Activated T-helper 17 cell treated with anti-CD3 and anti-CD28 coated beads, Interleukin-2, amount 50 U/mL, for 72 hours (primary cell): Measurements from ENCODE around the gene ANKRD18B. TPM values are rescaled to one million over a fixed set of nuclear protein-coding genes. Genes with fewer than 3 reads are reported as not detected.
"Not testable (repeated sequence)": the region's sequence is repeated elsewhere in the genome, so short reads cannot be mapped to it uniquely, and the experiment has no call there.

Experiments
- ATAC-seq: fragments of 150-1000 bp; cut with Tn5 transposase; replicated peaks from 2 replicates; pipeline ENCODE4 v1.10.0; 2021; ENCODE audit warnings: mild to moderate bottlenecking, moderate library complexity
- H3K27ac Mint-ChIP-seq: one replicate; pipeline ENCODE4 v1.8.0; 2022; ENCODE audit warnings: mixed read lengths
- H3K27me3 Mint-ChIP-seq: one replicate; pipeline ENCODE4 v1.8.0; 2022; ENCODE audit warnings: mixed read lengths
- H3K36me3 Mint-ChIP-seq: one replicate; pipeline ENCODE4 v1.8.0; 2022; ENCODE audit warnings: low read depth, mild to moderate bottlenecking, mixed read lengths
- H3K4me1 Mint-ChIP-seq: one replicate; pipeline ENCODE4 v1.8.0; 2022; ENCODE audit warnings: mixed read lengths
- H3K4me3 Mint-ChIP-seq: one replicate; pipeline ENCODE4 v1.8.0; 2022; ENCODE audit warnings: mild to moderate bottlenecking, mixed read lengths
- H3K9me3 Mint-ChIP-seq: one replicate; pipeline ENCODE4 v1.8.0; 2022; ENCODE audit warnings: mixed read lengths
- total RNA-seq, 2 donors: library from RNA; stranded (reverse); gene quantifications; one replicate each; pipeline ENCODE4 v1.2.3, GENCODE V29; 2022

Gene ANKRD18B
- total RNA-seq, 2 donors from 2014 or later = 2.9 to 9.7 TPM

- H3K9me3 Mint-ChIP-seq, H3K27me3 Mint-ChIP-seq, H3K36me3 Mint-ChIP-seq, H3K4me1 Mint-ChIP-seq, H3K4me3 Mint-ChIP-seq, H3K27ac Mint-ChIP-seq, ATAC-seq: not testable (repeated sequence)
Observed at GRCh38 chr9:33516397-33516796, 7.7 kb upstream of the ANKRD18B start.

GRCh38 chr9:33517373-33517772 is 6.7 kb upstream of the ANKRD18B start:
- Mint-ChIP-seq H3K4me3 (no peak overlapping the region), H3K9me3 (no peaks in the 10 kb centered on the region), H3K27ac (no peak overlapping the region), H3K27me3 (peaks cover 13% of the 10 kb centered on the region), H3K36me3 (no peaks in the 10 kb centered on the region), H3K4me1 (no peaks in the 10 kb centered on the region)
- peak; percentile 38 for ATAC-seq

DNA sequence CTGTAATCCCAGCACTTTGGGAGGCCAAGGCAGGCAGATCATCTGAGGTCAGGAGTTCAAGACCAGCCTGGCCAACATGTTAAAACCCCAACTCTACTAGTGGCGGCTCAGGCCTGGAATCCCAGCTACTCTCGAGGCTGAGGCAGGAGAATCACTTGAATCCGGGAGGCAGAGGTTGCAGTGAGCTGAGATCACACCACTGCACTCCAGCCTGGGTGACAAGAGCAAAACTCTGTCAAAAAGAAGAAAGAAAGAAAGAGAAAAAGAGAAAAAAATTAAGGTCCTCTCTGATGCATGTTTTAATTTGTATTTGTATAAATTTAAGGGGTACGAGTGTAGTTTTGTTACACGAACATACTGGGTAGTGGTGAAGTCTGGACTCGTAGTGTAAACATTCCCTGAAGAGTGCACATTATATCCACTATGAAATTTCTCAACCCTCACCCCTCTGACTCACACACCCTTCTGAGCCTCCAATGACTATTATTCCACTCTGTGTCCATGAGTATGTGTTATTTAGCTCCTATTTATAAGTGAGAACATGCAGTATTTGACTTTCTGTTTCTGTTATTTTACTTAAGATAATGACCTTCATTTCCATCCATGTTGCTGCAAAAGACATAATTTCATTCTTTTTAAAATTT is 6.0 kb upstream of the ANKRD18B start:
- H3K27me3 Mint-ChIP-seq = peaks cover 19% of the 10 kb centered on the region
- H3K27ac Mint-ChIP-seq, ATAC-seq, H3K4me1 Mint-ChIP-seq, H3K4me3 Mint-ChIP-seq, H3K9me3 Mint-ChIP-seq, H3K36me3 Mint-ChIP-seq: not testable (repeated sequence)

DNA sequence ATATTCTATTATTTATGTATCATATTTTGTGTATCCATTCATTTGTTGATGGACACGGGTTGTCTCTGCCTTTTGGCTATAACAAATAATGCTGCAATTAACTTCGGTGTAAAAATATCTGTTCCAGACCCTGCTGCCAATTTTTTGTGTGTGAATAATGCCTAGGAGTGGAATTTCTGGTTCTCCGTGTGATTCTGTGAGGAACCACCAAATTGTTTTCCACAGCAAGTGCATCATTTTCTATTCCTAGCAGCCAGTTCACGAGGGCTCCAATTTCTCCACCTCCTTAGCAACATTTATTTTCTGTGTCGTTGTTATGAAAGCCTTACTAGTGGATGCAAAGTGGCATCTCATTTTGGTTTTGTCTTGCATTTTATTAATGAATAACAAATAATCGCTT is 2.2 kb upstream of the ANKRD18B start:
- not testable (repeated sequence) for H3K36me3 Mint-ChIP-seq, H3K9me3 Mint-ChIP-seq, H3K4me3 Mint-ChIP-seq, H3K27ac Mint-ChIP-seq, ATAC-seq, H3K4me1 Mint-ChIP-seq
- peaks cover 38% of the 10 kb centered on the region for H3K27me3 Mint-ChIP-seq

- peaks cover 43% of the 10 kb centered on the region for H3K27me3 Mint-ChIP-seq
- no peaks in the 10 kb centered on the region for H3K4me1 Mint-ChIP-seq
- H3K36me3 Mint-ChIP-seq = no peaks in the 10 kb centered on the region
- peak; percentile 52 for ATAC-seq
- H3K4me3 Mint-ChIP-seq = peak overlapping the region; percentile 91
- H3K27ac Mint-ChIP-seq = peak overlapping the region; percentile 67
- no peaks in the 10 kb centered on the region for H3K9me3 Mint-ChIP-seq
Observed at GRCh38 chr9:33524306-33524947, 376 bp downstream of the ANKRD18B start.

- ATAC-seq = not testable (repeated sequence)
- peaks cover 27% of the 10 kb centered on the region for H3K27me3 Mint-ChIP-seq
Observed at GRCh38 chr9:33528069-33528468, 4.0 kb downstream of the ANKRD18B start.

DNA sequence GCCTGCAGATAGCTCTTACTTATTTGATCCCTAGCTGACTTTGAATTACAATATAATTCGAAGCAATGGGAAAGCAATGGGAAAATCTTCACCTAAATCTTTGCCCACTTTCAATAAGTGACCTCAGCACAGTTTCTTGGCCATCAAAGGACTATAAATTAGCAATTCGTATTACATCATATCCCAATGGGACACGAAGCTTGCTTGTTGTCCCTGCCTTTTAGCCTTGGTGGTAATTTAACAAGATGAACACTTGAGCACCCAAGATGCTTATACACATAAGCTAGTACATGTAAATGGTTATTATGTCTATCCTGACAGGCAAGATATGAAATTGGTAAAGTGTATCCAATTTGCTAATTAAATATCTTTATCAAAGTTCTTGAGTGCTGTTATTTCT is 9.9 kb downstream of the ANKRD18B start:
- H3K27me3 Mint-ChIP-seq, H3K4me3 Mint-ChIP-seq, H3K27ac Mint-ChIP-seq, H3K36me3 Mint-ChIP-seq, H3K4me1 Mint-ChIP-seq, ATAC-seq, H3K9me3 Mint-ChIP-seq: not testable (repeated sequence)

More at GRCh38 chr9:33528069-33528468, 4.0 kb downstream of the ANKRD18B start:
- not testable (repeated sequence) for H3K4me1 Mint-ChIP-seq, H3K4me3 Mint-ChIP-seq, H3K36me3 Mint-ChIP-seq, H3K9me3 Mint-ChIP-seq, H3K27ac Mint-ChIP-seq

DNA sequence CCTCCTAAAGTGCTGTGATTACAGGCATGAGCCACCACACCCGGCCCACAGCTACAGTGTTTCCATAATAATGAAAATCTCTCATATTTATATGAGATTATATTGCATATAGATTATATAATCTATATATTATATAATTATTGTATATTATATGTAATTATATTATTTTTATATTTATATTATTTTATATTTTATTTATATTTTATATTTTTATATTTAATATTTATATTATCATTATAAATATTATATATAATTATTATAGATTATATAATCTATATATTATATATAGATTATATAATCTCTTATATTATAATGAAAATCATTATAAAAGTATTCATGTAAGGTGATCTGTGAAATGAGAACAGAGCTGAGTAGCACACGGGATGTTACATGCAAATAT is 11.5 kb downstream of the ANKRD18B start:
- Mint-ChIP-seq H3K27ac (no peak overlapping the region), H3K27me3 (peaks cover 4% of the 10 kb centered on the region), H3K4me1 (no peaks in the 10 kb centered on the region), H3K4me3 (no peak overlapping the region), H3K36me3 (no peaks in the 10 kb centered on the region), H3K9me3 (no peaks in the 10 kb centered on the region)
- ATAC-seq = no peak

- H3K4me1 Mint-ChIP-seq, H3K4me3 Mint-ChIP-seq, H3K9me3 Mint-ChIP-seq, H3K36me3 Mint-ChIP-seq, H3K27ac Mint-ChIP-seq: not testable (repeated sequence)
- H3K27me3 Mint-ChIP-seq = peaks cover 29% of the 10 kb centered on the region
- peak; percentile 83 for ATAC-seq
Observed at GRCh38 chr9:33543463-33543862, 19.4 kb downstream of the ANKRD18B start.

- peaks cover 29% of the 10 kb centered on the region for H3K27me3 Mint-ChIP-seq
- not testable (repeated sequence) for H3K4me3 Mint-ChIP-seq, H3K4me1 Mint-ChIP-seq, H3K36me3 Mint-ChIP-seq, H3K9me3 Mint-ChIP-seq, H3K27ac Mint-ChIP-seq, ATAC-seq
Observed at GRCh38 chr9:33545715-33546114, 21.7 kb downstream of the ANKRD18B start.

DNA sequence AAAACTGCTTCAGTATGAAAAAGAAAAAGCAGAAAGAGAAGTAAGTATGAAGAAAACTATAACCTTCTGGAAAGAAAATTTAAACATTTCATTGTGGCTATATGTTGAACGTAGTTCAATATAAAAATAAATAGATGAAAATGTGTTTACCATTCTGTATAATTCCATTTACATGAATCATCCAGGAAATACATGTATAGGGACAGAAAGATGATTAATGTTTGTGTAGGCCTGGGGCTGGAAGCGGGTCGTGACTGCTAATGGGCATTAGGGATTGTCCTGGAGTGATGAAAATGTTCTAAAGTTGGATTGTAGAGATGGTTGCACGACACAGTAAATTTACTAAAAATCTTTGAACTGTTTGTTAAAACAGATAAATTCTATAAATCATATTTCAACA is 24.8 kb downstream of the ANKRD18B start:
- not testable (repeated sequence) for H3K9me3 Mint-ChIP-seq, H3K36me3 Mint-ChIP-seq, H3K4me1 Mint-ChIP-seq, H3K4me3 Mint-ChIP-seq, ATAC-seq, H3K27ac Mint-ChIP-seq
- H3K27me3 Mint-ChIP-seq = peaks cover 26% of the 10 kb centered on the region

GRCh38 chr9:33549418-33549817 is 25.4 kb downstream of the ANKRD18B start:
- H3K27me3 Mint-ChIP-seq = peaks cover 29% of the 10 kb centered on the region
- not testable (repeated sequence) for H3K36me3 Mint-ChIP-seq, ATAC-seq, H3K4me3 Mint-ChIP-seq, H3K9me3 Mint-ChIP-seq, H3K4me1 Mint-ChIP-seq, H3K27ac Mint-ChIP-seq

DNA sequence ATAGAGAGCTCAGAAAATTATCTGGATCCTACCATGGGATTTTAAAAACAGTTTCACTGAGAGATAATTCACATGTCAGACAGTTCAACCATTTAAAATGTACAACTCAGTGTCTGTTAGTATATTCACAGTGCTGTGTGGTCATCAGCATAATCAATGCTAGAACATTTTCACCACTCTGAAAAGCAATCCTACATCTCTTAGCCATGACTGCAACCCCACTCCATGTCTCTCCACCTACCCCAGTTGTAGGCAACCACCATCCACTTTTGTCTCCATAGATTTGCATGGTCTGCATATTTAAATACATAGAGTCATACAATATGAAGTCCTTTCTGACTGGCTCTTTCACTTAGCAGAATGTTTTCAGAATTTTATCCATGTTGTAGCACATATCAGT is 27.1 kb downstream of the ANKRD18B start:
- ATAC-seq, H3K4me1 Mint-ChIP-seq, H3K27ac Mint-ChIP-seq, H3K36me3 Mint-ChIP-seq, H3K4me3 Mint-ChIP-seq, H3K9me3 Mint-ChIP-seq: not testable (repeated sequence)
- H3K27me3 Mint-ChIP-seq = peaks cover 27% of the 10 kb centered on the region

- not testable (repeated sequence) for H3K4me1 Mint-ChIP-seq, H3K27ac Mint-ChIP-seq, H3K36me3 Mint-ChIP-seq
Observed at GRCh38 chr9:33552315-33552725, 28.3 kb downstream of the ANKRD18B start.

DNA sequence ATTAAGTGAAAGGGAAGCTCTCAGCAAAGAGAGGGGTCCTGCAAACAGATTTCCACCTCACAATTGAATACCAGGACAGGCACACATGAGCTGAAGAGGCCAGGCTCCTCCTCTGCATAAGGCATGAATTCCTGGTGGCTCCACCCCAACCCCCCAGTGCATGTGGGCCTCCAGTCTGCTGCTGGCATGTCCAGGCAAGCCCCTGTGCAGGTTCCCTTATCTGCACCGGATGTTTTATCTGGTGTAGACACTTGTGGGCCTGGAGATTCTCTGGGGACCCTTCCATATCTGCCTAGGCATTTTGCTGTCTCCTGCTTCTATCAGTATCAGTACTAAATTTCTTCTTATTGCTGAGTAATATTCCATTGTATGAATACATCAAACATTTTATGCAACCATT is 36.2 kb downstream of the ANKRD18B start:
- not testable (repeated sequence) for H3K27ac Mint-ChIP-seq

More at GRCh38 chr9:33552315-33552725, 28.3 kb downstream of the ANKRD18B start:
- not testable (repeated sequence) for H3K4me3 Mint-ChIP-seq, H3K9me3 Mint-ChIP-seq
- H3K27me3 Mint-ChIP-seq = peaks cover 22% of the 10 kb centered on the region
- ATAC-seq = peak; percentile 100

More for the DNA sequence above, 36.2 kb downstream of the ANKRD18B start:
- H3K36me3 Mint-ChIP-seq, H3K9me3 Mint-ChIP-seq, H3K27me3 Mint-ChIP-seq, ATAC-seq, H3K4me3 Mint-ChIP-seq, H3K4me1 Mint-ChIP-seq: not testable (repeated sequence)
